DMS153 treated with DMSO at 0.1 percent for 48 hours (cell line): Measurements from ENCODE around the gene CEP126.
A peak's percentile ranks its signal among the peaks of the same experiment; 100 is the strongest.

Source experiments
- DNase-seq: peaks from one replicate; lab custom pipeline; 2025; ENCODE audit not compliant: unreplicated experiment; lab: John Stamatoyannopoulos, UW

CEP126 gene, protein sequence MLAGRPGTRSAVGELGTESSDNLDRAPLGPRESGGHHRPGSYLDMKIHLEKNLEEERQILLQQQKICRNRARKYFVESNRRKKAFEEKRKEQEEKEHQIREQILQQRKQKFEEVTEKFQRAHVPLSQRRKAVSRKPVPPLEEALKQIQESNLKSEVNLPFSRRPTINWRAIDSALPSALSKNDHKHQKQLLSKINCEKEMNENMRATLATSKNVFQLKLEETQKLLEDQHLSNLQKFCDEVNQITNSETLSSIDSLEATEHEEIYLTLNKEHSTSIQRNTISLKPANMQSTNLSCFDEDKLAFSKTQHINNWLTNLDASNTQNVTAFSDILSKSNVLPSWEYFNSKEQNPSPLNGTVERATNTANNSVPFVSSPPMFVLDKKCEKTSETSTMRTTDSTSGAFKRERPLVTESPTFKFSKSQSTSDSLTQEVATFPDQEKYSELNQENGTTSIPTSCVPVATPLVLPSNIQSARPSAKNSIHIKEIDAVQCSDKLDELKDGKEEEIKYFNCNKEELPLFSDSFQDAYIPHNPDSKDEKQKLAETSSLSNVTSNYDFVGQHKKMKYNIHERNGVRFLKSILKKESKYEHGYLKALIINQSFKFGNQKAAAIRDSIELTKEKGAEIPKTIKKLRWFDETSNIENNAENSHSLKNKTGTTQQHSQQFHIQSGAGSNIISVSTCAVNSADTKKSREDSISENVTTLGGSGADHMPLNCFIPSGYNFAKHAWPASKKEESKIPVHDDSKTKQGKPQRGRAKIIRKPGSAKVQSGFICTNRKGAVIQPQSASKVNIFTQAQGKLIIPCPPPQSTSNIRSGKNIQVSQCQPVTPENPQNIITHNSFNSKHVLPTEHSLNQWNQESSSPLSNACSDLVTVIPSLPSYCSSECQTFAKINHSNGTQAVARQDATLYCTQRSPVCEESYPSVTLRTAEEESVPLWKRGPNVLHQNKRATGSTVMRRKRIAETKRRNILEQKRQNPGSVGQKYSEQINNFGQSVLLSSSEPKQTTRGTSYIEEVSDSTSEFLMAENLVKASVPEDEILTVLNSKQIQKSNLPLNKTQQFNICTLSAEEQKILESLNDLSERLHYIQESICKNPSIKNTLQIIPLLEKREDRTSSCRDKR

GRCh38 chr11:101914738-101915426 lies at the start of gene CEP126:
Gene CEP126 (plus strand): TSS chr11:101915010. CDS start chr11:101915285, 275 bp downstream.
- DNase-seq: peak; percentile 88

- no peak for DNase-seq
Observed at GRCh38 chr11:101866619-101867491, 48.0 kb upstream of the CEP126 start.

GRCh38 chr11:101867951-101868350 lies 46.9 kb upstream of the CEP126 start:
- no peak for DNase-seq

DNA sequence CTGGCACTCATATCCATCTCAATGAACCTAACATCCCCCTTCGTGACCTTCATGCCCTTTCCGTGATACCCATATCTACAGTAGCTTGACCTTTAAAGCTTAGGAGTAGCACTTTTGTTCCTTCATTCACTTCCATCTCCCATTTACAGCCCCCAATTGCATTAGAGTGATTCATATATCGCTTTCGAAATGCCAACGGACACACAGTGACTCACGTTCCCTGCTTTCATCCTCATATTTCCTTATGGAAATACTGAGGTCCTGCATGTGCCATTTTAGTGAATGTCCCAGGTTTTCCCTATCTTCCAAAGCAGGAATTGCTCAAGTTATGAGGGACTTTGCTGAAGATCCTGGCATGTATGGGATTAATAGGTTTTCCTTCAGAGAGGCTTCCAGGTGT lies 44.3 kb upstream of the CEP126 start:
- DNase-seq: no peak

DNA sequence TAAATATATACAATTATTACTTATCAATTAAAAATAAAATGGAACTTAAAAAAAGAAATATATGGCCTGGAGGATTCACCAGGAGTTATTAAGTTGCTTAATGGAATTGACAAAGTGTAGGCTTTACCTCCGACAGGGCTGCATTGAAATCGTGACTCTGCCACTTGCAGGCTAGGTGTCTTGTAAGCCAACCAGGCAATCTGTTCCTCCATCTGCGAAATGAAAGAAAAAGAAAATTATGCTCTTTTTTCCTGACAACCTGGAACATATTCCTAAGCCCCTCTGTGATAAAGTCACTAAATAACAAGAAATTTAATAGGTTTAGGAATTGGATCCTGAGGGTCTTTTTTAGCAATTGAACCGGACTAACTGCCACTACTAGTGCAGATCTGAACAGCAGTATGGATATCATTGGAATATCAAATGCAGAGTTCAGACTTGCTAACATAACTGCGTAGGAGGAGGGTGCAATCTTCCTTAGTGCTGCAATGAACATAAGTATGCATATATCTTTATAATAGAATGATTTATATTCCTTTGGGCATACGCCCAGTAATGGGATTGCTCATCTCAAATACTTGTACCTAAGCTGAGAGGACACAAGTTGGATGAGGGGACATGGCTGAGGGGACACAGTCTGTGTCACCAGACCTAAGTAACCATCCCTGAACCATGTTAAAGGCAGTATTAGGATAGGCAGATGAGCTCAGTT lies 42.5 kb upstream of the CEP126 start:
- DNase-seq: no peak

GRCh38 chr11:101880222-101880621 lies 34.6 kb upstream of the CEP126 start:
- no peak for DNase-seq

GRCh38 chr11:101881586-101881985 lies 33.2 kb upstream of the CEP126 start:
- no peak for DNase-seq

DNA sequence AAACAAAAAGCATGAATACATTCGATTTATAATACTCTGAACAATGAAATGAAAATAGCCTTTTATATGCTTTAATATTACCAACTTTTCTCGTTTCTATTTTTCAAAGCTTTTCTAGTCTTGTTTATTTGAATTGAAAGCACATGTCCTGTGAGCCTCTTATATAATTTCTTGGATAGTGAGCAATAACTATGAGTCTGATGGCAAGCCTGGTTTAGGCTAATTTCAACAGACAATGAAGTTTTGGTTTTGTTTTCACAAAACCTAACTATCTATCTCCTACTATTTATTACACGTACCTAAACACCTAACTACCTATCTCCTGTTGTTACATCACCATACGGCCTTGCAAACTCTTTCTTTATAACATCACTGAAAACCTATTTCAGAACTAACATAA lies 29.2 kb upstream of the CEP126 start:
- no peak for DNase-seq

- DNase-seq: no peak
Observed at GRCh38 chr11:101889767-101890166, 25.0 kb upstream of the CEP126 start.

- DNase-seq: no peak
Observed at GRCh38 chr11:101894505-101894904, 20.3 kb upstream of the CEP126 start.

- DNase-seq: no peak
Observed at GRCh38 chr11:101907815-101908214, 7.0 kb upstream of the CEP126 start.

DNA sequence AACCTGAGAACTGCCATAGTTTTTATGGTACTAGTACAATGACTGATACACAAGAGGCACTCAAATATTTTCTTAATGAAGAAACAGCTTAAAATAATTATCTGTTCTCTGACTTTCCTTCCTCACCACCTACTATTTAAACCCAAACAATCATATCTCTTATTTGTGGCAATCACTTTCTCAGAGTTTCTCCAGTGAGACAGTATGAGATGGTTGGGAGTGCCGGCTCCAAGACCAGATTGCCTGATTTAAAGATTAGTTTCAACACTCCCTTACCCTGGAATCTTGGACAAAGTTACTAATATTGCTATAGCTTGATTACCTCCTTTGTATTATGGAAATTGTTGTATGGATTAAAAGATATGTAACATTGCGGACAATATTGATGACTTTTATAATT lies 5.7 kb upstream of the CEP126 start:
- no peak for DNase-seq

DNA sequence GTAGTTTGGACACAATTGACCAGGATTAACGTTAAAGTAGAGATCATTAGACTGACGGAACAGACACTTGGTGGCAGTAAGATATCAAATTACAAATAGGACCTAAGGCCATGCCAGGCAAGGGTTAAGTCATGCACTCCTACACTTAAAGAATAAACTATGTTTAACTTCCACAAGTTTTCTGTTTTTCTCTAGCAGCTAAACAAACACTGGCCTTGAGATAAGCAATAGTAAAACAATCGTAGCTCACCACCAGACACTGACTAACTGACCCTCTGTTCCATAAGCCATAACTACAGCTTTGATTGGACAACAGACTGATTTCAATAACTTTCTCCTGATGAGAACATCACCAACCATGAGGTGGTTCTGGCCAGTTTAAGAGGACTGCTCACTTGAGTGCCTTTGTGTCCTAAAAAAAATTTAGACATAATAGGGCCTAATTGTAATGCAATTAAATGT lies 2.0 kb upstream of the CEP126 start:
- DNase-seq: no peak

GRCh38 chr11:101913656-101914055 lies 1.2 kb upstream of the CEP126 start:
- no peak for DNase-seq

- no peak for DNase-seq
Observed at GRCh38 chr11:101914341-101914737, 471 bp upstream of the CEP126 start.

DNA sequence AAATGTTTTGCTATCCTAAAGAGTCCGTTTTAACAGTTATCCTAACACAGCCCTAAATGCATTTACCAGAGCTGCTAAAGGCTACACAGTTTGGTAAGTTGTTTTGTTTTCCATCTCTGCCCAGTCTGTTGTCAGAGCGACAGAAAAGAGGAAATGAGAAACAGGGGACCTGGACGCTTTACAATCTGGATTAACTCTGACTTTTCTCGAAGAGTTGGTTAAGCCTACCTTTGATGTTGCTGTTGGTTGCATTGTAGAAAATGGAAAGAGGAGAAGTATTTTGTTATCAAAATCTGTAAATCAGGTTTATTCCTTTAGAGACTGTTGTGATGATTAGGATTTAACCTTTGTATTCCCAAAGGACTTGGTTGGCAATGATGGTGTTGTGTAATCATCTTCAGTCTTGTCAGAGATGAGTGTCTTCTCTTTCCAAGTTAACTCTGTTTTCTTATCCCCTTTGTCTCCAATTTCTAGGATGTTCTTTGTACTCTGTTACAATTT lies 1.0 kb downstream of the CEP126 start:
- peak; percentile 56 for DNase-seq

GRCh38 chr11:101916422-101916821 lies 1.6 kb downstream of the CEP126 start, which contains the start of gene ANGPTL5:
Gene ANGPTL5 (minus strand): TSS chr11:101916522. CDS start chr11:101907909, 8,613 bp downstream.
- DNase-seq: no peak

DNA sequence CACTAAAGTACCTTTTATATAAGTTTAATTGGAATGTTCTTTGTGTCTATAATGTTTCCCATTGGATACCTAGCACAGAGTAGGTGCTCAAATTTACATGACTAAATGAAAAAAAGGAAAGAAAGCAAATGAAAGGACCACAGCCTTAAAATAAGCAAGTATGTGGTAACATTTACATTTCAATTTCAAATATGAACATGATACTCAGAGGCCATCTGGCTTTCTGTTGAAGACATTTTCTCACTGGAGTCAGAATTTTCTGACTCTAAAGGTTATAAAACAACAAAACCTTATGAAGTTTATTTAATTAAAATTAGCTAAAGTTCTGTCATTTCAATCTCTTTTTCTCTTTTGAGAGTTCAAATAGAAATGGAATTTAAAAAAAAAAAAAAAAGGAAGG lies 2.4 kb downstream of the CEP126 start:
- no peak for DNase-seq

- DNase-seq: no peak
Observed at GRCh38 chr11:101920992-101921391, 6.2 kb downstream of the CEP126 start.
